Right lobe of liver (tissue), 6 donors: Measurements from ENCODE around the gene BBS2. TPM values are rescaled to one million over a fixed set of nuclear protein-coding genes. Genes with fewer than 3 reads are reported as not detected.

Experiments used
- ATAC-seq, 4 donors: fragments of 200-7000 bp; cut with Tn5 transposase; one replicate each; pipeline ENCODE4 v1.9.1; 2020; ENCODE audit warnings: mild to moderate bottlenecking in 4 of 4, moderate library complexity in 4 of 4
- DNase-seq, 3 donors: peaks; one replicate each; pipeline ENCODE4 v3.0.0-alpha.2; 2020
- H3K27ac ChIP-seq, 3 donors: fragments of 200-600 bp; one replicate each; pipeline ENCODE4 v1.8.0; 2022
- H3K27me3 ChIP-seq, 2 donors: fragments of 200-600 bp; one replicate each; pipeline ENCODE4 v1.8.0; 2022
- H3K36me3 ChIP-seq, 4 donors: fragments of 200-600 bp; sonication (generic) in 1 of 4; one replicate each; pipeline versions ENCODE4 v1.5.1 to v1.8.0; 2017 to 2022; ENCODE audit warnings: control low read depth in 1 of 4
- H3K4me1 ChIP-seq, 4 donors: fragments of 200-600 bp; sonication (generic) in 1 of 4; one replicate each; pipeline versions ENCODE4 v1.5.1 to v1.8.0; 2017 to 2022; ENCODE audit warnings: control low read depth in 1 of 4
- H3K4me3 ChIP-seq, 3 donors: fragments of 200-600 bp; one replicate each; pipeline ENCODE4 v1.8.0; 2022
- H3K9me3 ChIP-seq, 4 donors: fragments of 200-600 bp; sonication (generic) in 1 of 4; one replicate each; pipeline versions ENCODE4 v1.5.1 to v1.8.0; 2017 to 2022; ENCODE audit warnings: control low read depth in 1 of 4
- POLR2A ChIP-seq: fragments of 450-650 bp; IDR thresholded peaks from one replicate; pipeline ENCODE4 v1.6.1; 2017; ENCODE audit warnings: antibody characterized with exemption, mild to moderate bottlenecking
- WGBS: methylation state at CpG from one replicate; pipeline ENCODE4 v1.1.6; 2018; ENCODE audit warnings: low coverage, low lambda C conversion rate; ENCODE audit not compliant: insufficient coverage; ENCODE audit errors: missing lambda C conversion rate; 5-methylcytosine and 5-hydroxymethylcytosine counted together
- intact Hi-C, 2 donors: fragments of 100-400 bp; cut with DNase I; formaldehyde crosslinking; loops; one replicate each; pipeline versions ENCODE4 v1.11.2 to v1.14.1; 2022
- total RNA-seq, 6 experiments: library from RNA; depleted of rRNA in 2 of 6; stranded (reverse); fragments of >200 nt in 2 of 6; fragmentation: NEBNext Ultra II Directional in 3 of 6; extraction: Animal tissue kit (Norgen Biotek cat#: 25700) in 3 of 6; gene quantifications; one replicate each; pipeline versions ENCODE4 v1.1.0 to v1.2.4, GENCODE V29; 2016 to 2023
- TF ChIP-seq, protein P1 (sequence below), 4 donors: fragments of 200-600 bp in 3 of 4; fragments of 450-650 bp in 1 of 4; IDR thresholded peaks; one replicate each; pipeline versions ENCODE4 v1.5.1 to v1.8.0; 2016 to 2022; ENCODE audit warnings: antibody characterized with exemption in 4 of 4, mild to moderate bottlenecking in 2 of 4
- donor health status: DM: no; HTN: yes; CAD: no.
- donor health status: DM: no; HTN: no; CAD: no.
- donor health status: DM: no; HTN: no; CAD: no.
- donor health status: DM: no; HTN: yes; CAD: no.
- donor health status: DM: no; HTN: yes; CAD: no.

BBS2 gene
- total RNA-seq, 6 experiments from 2014 or later = 5.6 to 18.4 (median 10.5) TPM

GRCh38 chr16:56475201-56475600 lies 44.6 kb downstream of the BBS2 start:
- Histone ChIP-seq H3K27me3 (no peaks in the 10 kb centered on the region), H3K27ac (no peak overlapping the region), H3K4me3 (no peak overlapping the region), H3K9me3 (no peaks in the 10 kb centered on the region), H3K4me1 (no peaks in the 10 kb centered on the region), H3K36me3 (peaks cover 0 to 79% (median 31%) of the 10 kb centered on the region in 4 donors)
- intact Hi-C loops = no loop called here
- TF ChIP-seq, protein P1, sequence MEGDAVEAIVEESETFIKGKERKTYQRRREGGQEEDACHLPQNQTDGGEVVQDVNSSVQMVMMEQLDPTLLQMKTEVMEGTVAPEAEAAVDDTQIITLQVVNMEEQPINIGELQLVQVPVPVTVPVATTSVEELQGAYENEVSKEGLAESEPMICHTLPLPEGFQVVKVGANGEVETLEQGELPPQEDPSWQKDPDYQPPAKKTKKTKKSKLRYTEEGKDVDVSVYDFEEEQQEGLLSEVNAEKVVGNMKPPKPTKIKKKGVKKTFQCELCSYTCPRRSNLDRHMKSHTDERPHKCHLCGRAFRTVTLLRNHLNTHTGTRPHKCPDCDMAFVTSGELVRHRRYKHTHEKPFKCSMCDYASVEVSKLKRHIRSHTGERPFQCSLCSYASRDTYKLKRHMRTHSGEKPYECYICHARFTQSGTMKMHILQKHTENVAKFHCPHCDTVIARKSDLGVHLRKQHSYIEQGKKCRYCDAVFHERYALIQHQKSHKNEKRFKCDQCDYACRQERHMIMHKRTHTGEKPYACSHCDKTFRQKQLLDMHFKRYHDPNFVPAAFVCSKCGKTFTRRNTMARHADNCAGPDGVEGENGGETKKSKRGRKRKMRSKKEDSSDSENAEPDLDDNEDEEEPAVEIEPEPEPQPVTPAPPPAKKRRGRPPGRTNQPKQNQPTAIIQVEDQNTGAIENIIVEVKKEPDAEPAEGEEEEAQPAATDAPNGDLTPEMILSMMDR (IDR thresholded peaks at IDR 0.05) = no peak
- no peak for TF ChIP-seq POLR2A
- ATAC-seq = no peak
- WGBS = 92% methylated on average over 2 of the region's 2 CpGs
- no peak for DNase-seq

DNA sequence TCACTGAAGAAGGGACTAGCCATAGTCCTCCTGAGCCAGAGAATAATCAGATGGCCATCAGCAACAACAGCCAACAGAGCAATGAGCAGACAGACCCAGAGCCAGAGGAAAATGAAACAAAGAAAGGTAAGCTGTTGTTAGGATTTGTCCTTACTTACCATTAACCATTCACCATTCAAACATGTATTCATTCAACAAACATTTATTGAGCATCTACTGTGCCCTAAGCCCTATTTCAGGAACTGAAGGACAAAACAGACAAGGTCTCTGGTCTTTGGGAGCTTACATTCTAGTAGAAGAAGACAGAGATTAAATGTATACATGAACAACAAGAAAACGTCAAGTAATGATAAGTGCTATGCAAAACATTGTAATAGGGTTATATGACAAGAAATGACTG lies 49.2 kb downstream of the BBS2 start:
- no peak for ATAC-seq
- no peak for TF ChIP-seq POLR2A
- TF ChIP-seq, protein P1 (IDR thresholded peaks at IDR 0.05) = no peak
- Histone ChIP-seq H3K27me3 (no peaks in the 10 kb centered on the region), H3K27ac (no peak overlapping the region), H3K9me3 (no peaks in the 10 kb centered on the region), H3K4me1 (no peaks in the 10 kb centered on the region), H3K36me3 (peaks cover 6 to 98% (median 39%) of the 10 kb centered on the region in 4 donors), H3K4me3 (no peak overlapping the region)
- intact Hi-C loops = no loop called here
- WGBS = 89% methylated on average over 1 of the region's 1 CpG
- DNase-seq = no peak

GRCh38 chr16:56470232-56470631 lies 49.6 kb downstream of the BBS2 start:
- intact Hi-C loops = no loop called here
- Histone ChIP-seq H3K4me1 (no peaks in the 10 kb centered on the region), H3K27me3 (no peaks in the 10 kb centered on the region), H3K4me3 (no peak overlapping the region), H3K27ac (no peak overlapping the region), H3K36me3 (peaks cover 6 to 98% (median 38%) of the 10 kb centered on the region in 4 donors), H3K9me3 (no peaks in the 10 kb centered on the region)
- TF ChIP-seq POLR2A = no peak
- TF ChIP-seq, protein P1 (IDR thresholded peaks at IDR 0.05) = no peak
- WGBS = 85% methylated on average over 3 of the region's 3 CpGs
- no peak for DNase-seq
- no peak for ATAC-seq

GRCh38 chr16:56469748-56470147 lies 50.1 kb downstream of the BBS2 start:
- no peaks in the 10 kb centered on the region for H3K4me1 ChIP-seq
- no peak for DNase-seq
- 98% methylated on average over 6 of the region's 7 CpGs for WGBS
- no peak overlapping the region for H3K4me3 ChIP-seq
- TF ChIP-seq, protein P1 (IDR thresholded peaks at IDR 0.05) = no peak
- no peak for TF ChIP-seq POLR2A
- no peaks in the 10 kb centered on the region for H3K9me3 ChIP-seq
- no peak overlapping the region for H3K27ac ChIP-seq
- no peaks in the 10 kb centered on the region for H3K27me3 ChIP-seq
- ATAC-seq = no peak
- H3K36me3 ChIP-seq = peaks cover 6 to 93% (median 36%) of the 10 kb centered on the region in 4 donors
- intact Hi-C loops = no loop called here

- no peaks in the 10 kb centered on the region for H3K27me3 ChIP-seq
- no peak overlapping the region for H3K4me3 ChIP-seq
- intact Hi-C loops = no loop called here
- H3K27ac ChIP-seq = no peak overlapping the region
- H3K9me3 ChIP-seq = no peaks in the 10 kb centered on the region
- peaks cover 6 to 83% (median 35%) of the 10 kb centered on the region in 4 donors for H3K36me3 ChIP-seq
- TF ChIP-seq POLR2A = no peak
- TF ChIP-seq, protein P1 (IDR thresholded peaks at IDR 0.05) = no peak
- DNase-seq (no peak), ATAC-seq (no peak)
- H3K4me1 ChIP-seq = no peaks in the 10 kb centered on the region
These were observed 51.0 kb downstream of the BBS2 start for GRCh38 chr16:56468800-56469199.
